Ishikawa (cell line): ENCODE results near the gene ARMC3.

Experiments used
- CEBPB ChIP-seq: IDR thresholded peaks from 2 replicates; pipeline ENCODE4 v1.6.1; 2012
- CREB1 ChIP-seq: IDR thresholded peaks from 2 replicates; pipeline ENCODE4 v1.6.1; 2012; ENCODE audit warnings: low read depth
- EP300 ChIP-seq: IDR thresholded peaks from 2 replicates; pipeline ENCODE4 v1.6.1; 2012; ENCODE audit warnings: borderline replicate concordance
- NFIC ChIP-seq: IDR thresholded peaks from 2 replicates; pipeline ENCODE4 v1.6.1; 2012
- RAD21 ChIP-seq: IDR thresholded peaks from 2 replicates; pipeline ENCODE4 v1.6.1; 2012; ENCODE audit warnings: low read depth
- TAF1 ChIP-seq: IDR thresholded peaks from 2 replicates; pipeline ENCODE4 v1.6.1; 2012; ENCODE audit warnings: low read depth, mild to moderate bottlenecking
- TCF12 ChIP-seq: IDR thresholded peaks from 2 replicates; pipeline ENCODE4 v1.6.1; 2012; ENCODE audit warnings: low read depth
- YY1 ChIP-seq: IDR thresholded peaks from 2 replicates; pipeline ENCODE4 v1.6.1; 2012; ENCODE audit warnings: low read depth
- TF ChIP-seq, protein P1 (sequence below): IDR thresholded peaks from 2 replicates; pipeline ENCODE4 v1.6.1; 2012
- TF ChIP-seq, protein P2 (sequence below): IDR thresholded peaks from 2 replicates; pipeline ENCODE4 v1.6.1; 2012; ENCODE audit warnings: low read depth, mild to moderate bottlenecking

DNA sequence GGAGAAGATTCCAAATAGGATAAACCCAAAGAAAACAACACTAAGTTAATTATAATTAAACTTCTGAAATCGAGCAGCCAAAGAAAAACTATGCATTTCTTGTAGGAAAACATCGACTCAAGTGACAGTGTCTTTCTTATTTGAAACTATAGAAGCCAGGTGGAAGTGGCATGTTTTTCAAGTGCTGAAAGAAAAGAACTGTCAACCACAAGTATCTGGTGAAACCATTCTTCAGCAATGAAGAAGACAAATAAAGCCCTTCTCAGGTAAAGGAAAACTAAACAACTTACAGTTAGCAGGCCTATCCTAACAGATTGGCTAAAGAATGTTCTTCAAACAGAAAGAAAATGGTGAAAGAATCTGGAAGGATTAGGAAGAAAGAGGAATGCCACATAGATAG is 96.1 kb downstream of the ARMC3 start:
- TF ChIP-seq EP300, result no peak
- TF ChIP-seq TAF1, result no peak
- no peak for TF ChIP-seq NFIC
- TF ChIP-seq TCF12, result no peak
- TF ChIP-seq, protein P1, sequence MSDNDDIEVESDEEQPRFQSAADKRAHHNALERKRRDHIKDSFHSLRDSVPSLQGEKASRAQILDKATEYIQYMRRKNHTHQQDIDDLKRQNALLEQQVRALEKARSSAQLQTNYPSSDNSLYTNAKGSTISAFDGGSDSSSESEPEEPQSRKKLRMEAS, result no peak
- TF ChIP-seq, protein P2, sequence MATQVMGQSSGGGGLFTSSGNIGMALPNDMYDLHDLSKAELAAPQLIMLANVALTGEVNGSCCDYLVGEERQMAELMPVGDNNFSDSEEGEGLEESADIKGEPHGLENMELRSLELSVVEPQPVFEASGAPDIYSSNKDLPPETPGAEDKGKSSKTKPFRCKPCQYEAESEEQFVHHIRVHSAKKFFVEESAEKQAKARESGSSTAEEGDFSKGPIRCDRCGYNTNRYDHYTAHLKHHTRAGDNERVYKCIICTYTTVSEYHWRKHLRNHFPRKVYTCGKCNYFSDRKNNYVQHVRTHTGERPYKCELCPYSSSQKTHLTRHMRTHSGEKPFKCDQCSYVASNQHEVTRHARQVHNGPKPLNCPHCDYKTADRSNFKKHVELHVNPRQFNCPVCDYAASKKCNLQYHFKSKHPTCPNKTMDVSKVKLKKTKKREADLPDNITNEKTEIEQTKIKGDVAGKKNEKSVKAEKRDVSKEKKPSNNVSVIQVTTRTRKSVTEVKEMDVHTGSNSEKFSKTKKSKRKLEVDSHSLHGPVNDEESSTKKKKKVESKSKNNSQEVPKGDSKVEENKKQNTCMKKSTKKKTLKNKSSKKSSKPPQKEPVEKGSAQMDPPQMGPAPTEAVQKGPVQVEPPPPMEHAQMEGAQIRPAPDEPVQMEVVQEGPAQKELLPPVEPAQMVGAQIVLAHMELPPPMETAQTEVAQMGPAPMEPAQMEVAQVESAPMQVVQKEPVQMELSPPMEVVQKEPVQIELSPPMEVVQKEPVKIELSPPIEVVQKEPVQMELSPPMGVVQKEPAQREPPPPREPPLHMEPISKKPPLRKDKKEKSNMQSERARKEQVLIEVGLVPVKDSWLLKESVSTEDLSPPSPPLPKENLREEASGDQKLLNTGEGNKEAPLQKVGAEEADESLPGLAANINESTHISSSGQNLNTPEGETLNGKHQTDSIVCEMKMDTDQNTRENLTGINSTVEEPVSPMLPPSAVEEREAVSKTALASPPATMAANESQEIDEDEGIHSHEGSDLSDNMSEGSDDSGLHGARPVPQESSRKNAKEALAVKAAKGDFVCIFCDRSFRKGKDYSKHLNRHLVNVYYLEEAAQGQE, result no peak
- no peak for TF ChIP-seq CREB1
- no peak for TF ChIP-seq YY1
- TF ChIP-seq RAD21, result no peak
- no peak for TF ChIP-seq CEBPB
